Measurements from ENCODE around the gene SRSF9.

- no peak for TF ChIP-seq LEF1 (IDR thresholded peaks at IDR 0.05; ENCODE audit: borderline replicate concordance)
- TF ChIP-seq SP1 (IDR thresholded peaks at IDR 0.05), result no peak
- TF ChIP-seq TARDBP (IDR thresholded peaks at IDR 0.05), result no peak
- no peak for TF ChIP-seq SUZ12 (IDR thresholded peaks at IDR 0.05)
Measured at GRCh38 chr12:120425797-120426196, 43.8 kb downstream of the SRSF9 start.
